ENCODE data around the gene OCSTAMP.
A peak's percentile ranks its signal among the peaks of the same experiment; 100 is the strongest.

The OCSTAMP gene

DNA sequence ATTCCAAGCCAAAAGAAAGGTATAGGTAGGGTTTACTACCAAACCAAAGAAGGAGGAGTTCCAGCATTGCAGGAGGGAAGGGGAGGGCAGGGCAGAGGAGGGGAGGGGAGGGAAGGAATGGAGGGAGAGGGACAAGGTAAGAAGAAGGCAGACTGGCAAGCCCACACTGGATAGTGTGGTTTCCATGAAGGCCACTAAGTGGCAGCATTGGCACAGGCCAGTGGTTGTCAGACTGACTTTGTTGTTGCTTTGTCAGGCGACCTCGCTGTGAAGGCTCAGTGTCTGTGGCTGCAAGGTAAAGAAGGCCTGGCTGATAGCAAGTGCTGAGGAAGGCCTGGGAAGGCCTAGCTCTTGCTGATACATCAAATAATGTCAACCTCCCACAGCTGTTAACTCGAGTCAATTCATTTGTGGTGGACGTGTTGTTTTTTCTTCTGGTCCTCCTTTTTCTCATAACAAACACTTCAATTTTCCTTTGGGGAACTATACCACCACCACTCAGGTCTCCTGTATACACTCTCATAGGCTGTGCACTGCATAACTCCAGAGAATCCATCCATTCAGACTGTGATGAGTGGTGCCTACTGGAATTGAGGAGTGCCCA, 29.4 kb downstream of the OCSTAMP start:
- peak; percentile 4 to 8 for DNase-seq (ENCODE audit: extremely low read depth in 1 of 2, low read depth in 1 of 2)

DNA sequence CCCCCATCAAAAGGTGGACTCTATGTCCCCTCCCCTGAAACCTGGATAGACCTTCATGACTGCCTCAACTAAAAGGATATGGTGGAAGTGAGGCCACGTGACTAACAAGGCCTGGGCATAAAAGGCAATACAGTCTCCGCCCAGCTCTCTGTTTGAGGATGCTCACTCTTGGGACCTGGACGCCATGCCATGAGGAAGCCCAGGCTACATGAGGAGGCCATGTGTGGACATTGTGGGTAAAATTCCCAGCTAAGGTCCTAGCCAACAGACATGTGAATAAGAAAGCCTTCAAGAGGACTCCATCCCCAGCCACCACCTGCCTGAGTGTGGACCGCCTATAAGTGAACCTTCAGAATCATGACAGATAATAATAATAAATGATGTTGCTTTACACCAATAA, 29.9 kb downstream of the OCSTAMP start:
- DNase-seq (ENCODE audit: extremely low read depth in 1 of 2, low read depth in 1 of 2) = no peak

DNA sequence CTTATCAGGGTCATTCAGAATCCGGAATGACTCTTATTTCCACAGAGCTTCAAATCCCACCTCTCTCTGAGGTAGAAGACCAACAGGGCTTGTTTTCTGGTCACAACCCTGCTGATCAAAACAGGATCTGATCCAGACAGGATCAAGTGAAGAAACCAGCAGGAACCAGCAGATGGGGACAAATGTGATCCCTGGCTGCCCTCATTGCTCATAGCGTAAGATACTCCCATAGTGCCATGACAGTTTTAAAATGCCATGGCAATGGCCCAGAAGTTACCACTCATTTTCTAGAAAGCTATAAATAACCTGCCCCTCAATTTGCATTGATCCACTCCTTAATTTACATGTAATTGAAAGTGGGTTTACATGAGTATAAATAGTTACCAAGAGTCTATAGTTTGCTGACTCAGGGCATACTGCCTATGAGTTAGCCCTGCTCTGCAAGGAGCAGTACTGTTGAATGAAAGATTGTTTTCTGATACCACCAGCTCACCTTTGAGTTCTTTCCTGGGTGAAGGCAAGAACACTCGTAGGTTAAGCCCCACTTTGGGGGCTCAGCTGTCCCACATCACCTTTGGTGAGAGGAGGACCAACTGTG, 30.9 kb downstream of the OCSTAMP start:
- no peak for DNase-seq (ENCODE audit: extremely low read depth in 1 of 2, low read depth in 1 of 2)

DNA sequence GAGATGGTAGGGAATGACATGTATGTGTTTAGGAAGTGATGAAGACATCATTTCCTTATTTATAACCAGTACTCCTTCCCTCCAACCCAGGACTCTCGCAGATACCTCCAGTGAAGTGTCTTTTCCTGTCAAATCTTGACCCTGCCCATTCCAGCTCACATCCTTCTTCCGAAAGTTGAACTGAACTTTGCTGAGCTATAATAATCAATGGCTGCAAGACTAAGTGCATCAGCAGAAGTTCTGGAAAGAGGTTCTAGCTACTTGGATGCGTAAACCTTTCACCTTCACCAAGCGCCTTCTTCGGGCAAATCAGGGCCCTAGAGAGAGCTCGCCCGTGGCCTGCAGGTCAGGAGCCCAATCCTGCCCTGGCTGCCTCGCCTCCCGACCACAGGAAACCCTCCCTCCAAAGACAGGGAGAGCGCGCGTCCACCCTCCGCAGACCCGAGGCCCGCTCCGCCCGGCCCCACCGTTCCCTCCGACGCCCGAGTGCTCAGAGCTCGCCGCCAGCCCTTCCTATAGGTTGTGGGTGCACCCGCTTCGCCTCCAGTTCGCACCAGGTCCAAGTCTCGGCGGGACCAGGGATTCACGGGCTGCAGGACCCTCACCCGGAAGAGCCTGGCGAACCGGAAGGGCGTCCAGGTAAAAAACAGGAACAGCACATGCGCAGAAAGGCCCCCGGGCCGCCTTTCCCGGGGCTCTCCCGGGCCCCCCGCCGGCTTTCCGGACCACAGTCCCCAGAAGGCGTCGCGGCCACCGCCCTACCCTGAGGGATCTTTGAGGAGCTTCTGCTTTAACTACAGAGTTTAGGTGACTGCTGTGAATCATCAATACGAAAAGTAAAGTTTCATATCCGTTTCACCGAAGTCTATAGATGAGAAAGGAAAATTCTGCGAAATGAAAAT, 37.3 kb downstream of the OCSTAMP start, which contains the start of gene ZNF334:
Gene ZNF334, minus strand, starts transcription at position 617 of the 902 bp plus-strand sequence. CDS start 1,457 bp downstream, outside the sequence.
- peak in 1 of 2 donors; percentile 0 for DNase-seq (ENCODE audit: extremely low read depth in 1 of 2, low read depth in 1 of 2)

DNA sequence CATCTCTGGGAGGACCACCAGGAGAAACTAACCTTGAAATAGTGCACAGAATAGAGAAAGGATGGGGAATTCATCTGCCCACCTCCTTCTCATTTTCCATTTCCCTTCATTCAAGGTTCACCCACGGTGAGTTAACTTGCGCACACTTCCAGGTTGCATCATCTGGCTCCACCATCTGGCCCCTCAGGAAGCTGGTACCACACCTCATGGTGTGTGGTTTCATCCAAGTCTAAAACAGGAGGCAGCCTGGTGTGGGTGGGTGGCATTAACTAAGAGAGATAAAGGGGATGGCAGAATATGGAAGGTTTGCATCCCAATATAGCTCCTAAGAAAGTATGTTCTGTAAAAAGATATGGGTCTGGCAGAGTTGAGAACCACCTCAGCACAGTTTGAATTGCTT, 40.9 kb downstream of the OCSTAMP start:
- no peak for DNase-seq (ENCODE audit: extremely low read depth in 1 of 2, low read depth in 1 of 2)

DNA sequence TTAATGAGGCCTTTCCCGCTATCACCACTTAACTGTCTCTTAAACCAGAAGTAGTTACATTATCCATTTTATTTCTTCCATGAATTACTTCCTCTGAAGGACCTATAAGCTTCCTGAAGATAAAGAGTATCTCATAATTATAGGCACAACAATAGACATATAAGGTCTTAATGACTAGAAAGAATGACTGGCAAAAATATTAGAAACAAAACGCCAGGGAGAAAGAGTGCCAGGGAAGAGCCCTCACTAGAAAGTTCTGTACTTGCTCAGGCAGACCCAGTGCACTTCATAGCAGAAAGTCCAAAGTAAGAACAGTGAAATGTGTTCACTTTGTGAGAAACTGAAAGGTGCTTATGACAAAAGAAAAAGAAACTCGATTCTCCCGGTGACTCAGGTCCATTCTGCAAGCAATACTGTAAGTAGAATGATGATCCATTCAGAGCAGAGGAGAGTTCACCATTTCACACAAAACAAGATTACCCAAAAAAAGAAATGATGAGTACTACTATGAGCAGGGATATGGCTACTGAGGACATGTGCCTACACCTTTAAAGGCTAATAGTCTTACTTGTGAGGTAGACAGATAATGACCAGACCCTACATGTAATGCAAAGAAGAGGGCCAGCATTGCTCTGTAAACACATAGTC, 42.6 kb downstream of the OCSTAMP start:
- no peak for DNase-seq (ENCODE audit: extremely low read depth in 1 of 2, low read depth in 1 of 2)

DNA sequence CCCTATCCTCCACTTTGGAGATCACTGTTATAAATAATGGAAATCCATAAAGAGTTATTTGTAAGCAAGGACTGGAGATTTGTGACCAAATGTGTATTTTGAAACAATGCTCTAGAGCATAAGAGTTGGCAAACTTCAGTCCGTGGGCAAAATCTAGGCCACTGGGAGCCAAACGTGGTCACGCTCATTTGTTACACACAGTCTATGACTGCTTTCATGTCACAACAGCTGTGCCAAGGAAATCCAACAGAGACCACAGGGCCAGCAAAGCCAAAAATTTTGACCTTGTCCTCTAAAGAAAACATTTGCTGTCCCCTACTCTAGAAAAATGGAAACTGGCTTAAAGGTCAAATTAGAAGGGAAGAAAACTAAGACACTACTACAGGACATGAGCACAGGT, 44.9 kb downstream of the OCSTAMP start:
- DNase-seq (ENCODE audit: extremely low read depth in 1 of 2, low read depth in 1 of 2) = no peak

DNA sequence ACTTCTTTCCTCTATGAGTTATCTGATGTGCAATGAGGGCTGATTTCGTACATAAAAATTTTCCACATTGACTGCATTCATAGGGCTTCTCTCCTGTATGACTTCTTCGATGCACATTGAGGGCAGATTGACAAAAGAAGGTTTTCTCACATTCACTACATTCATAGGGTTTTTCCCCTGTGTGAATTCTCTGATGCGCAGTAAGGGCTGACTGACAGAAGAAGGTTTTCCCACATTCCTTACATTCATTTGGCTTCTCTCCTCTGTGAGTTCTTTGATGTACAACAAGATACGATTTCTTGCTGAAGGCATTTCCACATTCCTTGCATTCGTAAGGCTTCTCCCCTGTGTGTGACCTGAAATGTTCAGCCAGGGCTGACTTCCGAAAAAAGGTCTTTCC, 48.5 kb downstream of the OCSTAMP start:
- DNase-seq (ENCODE audit: extremely low read depth in 1 of 2, low read depth in 1 of 2) = no peak

DNA sequence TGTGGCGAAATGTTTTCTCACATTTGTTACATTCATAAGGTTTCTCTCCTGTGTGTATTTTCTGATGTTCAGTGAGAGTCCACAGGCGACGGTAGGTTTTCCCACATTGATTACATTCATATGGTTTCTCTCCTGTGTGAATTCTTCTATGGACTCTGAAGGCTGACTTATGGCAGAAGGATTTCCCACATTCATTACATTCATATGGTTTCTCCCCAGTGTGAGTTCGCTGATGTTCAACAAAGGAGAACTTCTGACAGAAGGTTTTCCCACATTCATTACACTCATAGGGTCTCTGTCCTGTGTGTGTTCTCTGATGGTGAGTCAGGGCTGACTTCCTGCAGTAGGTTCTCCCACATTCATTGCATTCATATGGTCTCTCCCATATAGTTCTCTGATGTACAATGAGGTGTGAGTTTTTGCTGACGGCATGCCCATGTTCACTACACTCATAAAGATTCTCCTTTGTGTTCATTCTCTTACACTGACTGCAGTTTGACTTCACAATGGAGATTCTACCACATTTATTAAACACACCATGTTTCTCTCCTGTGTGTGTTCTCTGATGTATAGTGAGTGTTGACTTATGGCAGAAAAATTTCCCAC, 49.0 kb downstream of the OCSTAMP start:
- DNase-seq (ENCODE audit: extremely low read depth in 1 of 2, low read depth in 1 of 2) = no peak

DNA sequence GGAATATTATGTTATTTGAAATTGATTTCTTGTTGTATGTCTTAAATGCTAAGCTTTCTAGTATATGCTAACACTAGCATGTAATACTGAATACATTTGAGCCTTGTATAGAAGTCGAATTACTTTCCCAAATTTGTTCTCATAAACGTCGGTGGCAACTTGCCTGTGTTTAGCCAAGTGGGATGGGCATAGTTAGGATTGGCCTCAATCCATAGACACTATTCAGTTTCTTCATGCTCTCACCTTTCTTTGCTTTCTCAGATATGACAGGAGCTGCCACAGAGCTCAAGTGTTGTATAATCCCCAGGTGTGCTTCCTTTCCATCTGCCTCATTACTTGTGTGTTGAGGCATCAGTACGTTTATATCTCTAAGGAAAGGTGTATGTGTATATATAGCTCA, 56.4 kb downstream of the OCSTAMP start:
- DNase-seq (ENCODE audit: extremely low read depth in 1 of 2, low read depth in 1 of 2) = no peak

DNA sequence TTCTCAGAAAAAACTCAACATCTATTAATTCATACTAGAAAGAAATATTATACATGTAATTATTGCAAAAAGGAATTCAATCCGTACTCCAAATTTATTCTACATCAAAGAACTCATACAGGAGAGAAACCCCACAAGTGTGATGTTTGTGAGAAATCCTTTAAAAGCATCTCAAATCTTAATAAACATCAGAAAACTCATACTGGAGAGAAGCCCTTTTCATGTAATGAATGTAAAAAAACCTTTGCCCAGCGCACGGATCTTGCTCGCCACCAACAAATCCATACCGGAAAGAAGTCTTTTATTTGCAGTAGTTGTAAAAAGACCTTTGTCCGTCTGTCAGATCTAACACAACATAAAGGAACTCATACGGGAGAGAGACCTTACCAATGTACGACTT, 59.1 kb downstream of the OCSTAMP start:
- DNase-seq (ENCODE audit: extremely low read depth in 1 of 2, low read depth in 1 of 2) = no peak
